HCT116 (cell line): ENCODE results near the gene GRIP1. TPM values are rescaled to one million over a fixed set of nuclear protein-coding genes. Genes with fewer than 3 reads are reported as not detected.

Experiments
- ATAC-seq: fragments of 200-7000 bp; cut with Tn5 transposase; 2 replicates; pipeline ENCODE4 v1.9.1; 2020; ENCODE audit warnings: mild to moderate bottlenecking, moderate library complexity
- BruUV-seq: library from RNA; stranded (reverse); fragments of 400-500 nt; replicated peaks from 2 replicates; lab custom pipeline; 2021; lab: Mats Ljungman, UMichigan
- CTCF ChIA-PET: fragments of 300-600 bp; sonication (Branson Sonifier 250); formaldehyde crosslinking; loops from one replicate; lab custom pipeline; 2021; ENCODE audit warnings: antibody characterized with exemption; lab: Charles Lee
- POLR2A ChIA-PET: fragments of 300-600, 350-600 bp; sonication (Branson Sonifier 250); formaldehyde crosslinking; loops from one replicate; lab custom pipeline; 2021; ENCODE audit warnings: antibody characterized with exemption; lab: Charles Lee
- RAD21 ChIA-PET, 2 experiments: fragments of 300-600 bp; sonication (Branson Sonifier 250); formaldehyde crosslinking; loops; one replicate each; lab custom pipeline; 2023; ENCODE audit warnings: low total read pairs in 2 of 2; ENCODE audit not compliant: uncharacterized antibody in 2 of 2, unreplicated experiment in 2 of 2, low non-redundant PET in 1 of 2; lab: Charles Lee
- DNase-seq: peaks from one replicate; pipeline ENCODE4 v3.0.0-alpha.2; 2010; ENCODE audit warnings: low read depth, low spot score
- H2AFZ ChIP-seq: fragments of 200-600 bp; shearing (Covaris generic), sonication (generic); 2 replicates; pipeline ENCODE4 v1.6.1; 2017; ENCODE audit warnings: low read depth, mixed run types, mixed read lengths, antibody characterized with exemption, low read length; ENCODE audit not compliant: poor library complexity, severe bottlenecking
- H3K27ac ChIP-seq: 2 replicates; pipeline ENCODE4 v1.5.1; 2012; ENCODE audit warnings: low read depth, low read length
- H3K27me3 ChIP-seq: fragments of 200-600 bp; sonication (generic); 2 replicates; pipeline ENCODE4 v1.6.1; 2016; ENCODE audit warnings: mixed run types, low read length, mixed read lengths; ENCODE audit not compliant: insufficient read depth
- H3K36me3 ChIP-seq, 2 experiments: fragments of 200-500 bp in 1 of 2; fragments of 200-600 bp in 1 of 2; sonication (Bioruptor generic) in 1 of 2; sonication (generic) in 1 of 2; 2 replicates each; pipeline versions ENCODE4 v1.5.1 to v1.6.1; 2014 to 2016; ENCODE audit warnings: low read length in 2 of 2, inconsistent platforms in 1 of 2, mixed read lengths in 1 of 2, mixed run types in 1 of 2; ENCODE audit not compliant: insufficient read depth in 2 of 2, control insufficient read depth in 1 of 2
- H3K4me1 ChIP-seq, 2 experiments: fragments of 200-600 bp in 1 of 2; sonication (generic) in 1 of 2; 2 replicates each; pipeline versions ENCODE4 v1.5.1 to v1.6.1; 2012 to 2017; ENCODE audit warnings: low read length in 2 of 2, inconsistent platforms in 1 of 2, mild to moderate bottlenecking in 1 of 2, mixed read lengths in 1 of 2, mixed run types in 1 of 2, moderate library complexity in 1 of 2; ENCODE audit not compliant: insufficient read depth in 2 of 2, control insufficient read depth in 1 of 2
- H3K4me2 ChIP-seq: fragments of 200-600 bp; sonication (generic); 2 replicates; pipeline ENCODE4 v1.6.1; 2017; ENCODE audit warnings: mixed run types, low read length, mixed read lengths
- H3K4me3 ChIP-seq, 2 experiments: fragments of 200-600 bp in 1 of 2; sonication (generic) in 1 of 2; replicated peaks in 1 of 2; 2 replicates each; pipeline ENCODE4 v1.5.1; 2011 to 2016; ENCODE audit warnings: low read length in 2 of 2, control low read depth in 1 of 2, low read depth in 1 of 2, mild to moderate bottlenecking in 1 of 2, mixed read lengths in 1 of 2, mixed run types in 1 of 2
- H3K79me2 ChIP-seq: fragments of 200-600 bp; sonication (generic); 2 replicates; pipeline ENCODE4 v1.6.1; 2017; ENCODE audit warnings: mild to moderate bottlenecking, mixed run types, low read length, moderate library complexity, mixed read lengths; ENCODE audit not compliant: insufficient read depth
- H3K9ac ChIP-seq: fragments of 200-600 bp; sonication (generic); 2 replicates; pipeline ENCODE4 v1.6.1; 2016; ENCODE audit warnings: low read length, mixed read lengths
- H3K9me2 ChIP-seq: fragments of 200-600 bp; sonication (generic), shearing (Covaris generic); 2 replicates; pipeline ENCODE4 v1.6.1; 2017; ENCODE audit warnings: mixed run types, mild to moderate bottlenecking, moderate library complexity; ENCODE audit not compliant: insufficient read depth
- H3K9me3 ChIP-seq, 2 experiments: fragments of 200-500 bp in 1 of 2; fragments of 200-600 bp in 1 of 2; sonication (Bioruptor generic) in 1 of 2; sonication (generic) in 1 of 2; 2 replicates each; pipeline ENCODE4 v1.6.1; 2014 to 2017; ENCODE audit warnings: low read length in 2 of 2, mixed read lengths in 2 of 2, inconsistent platforms in 1 of 2, low read depth in 1 of 2, mild to moderate bottlenecking in 1 of 2, mixed run types in 1 of 2, moderate library complexity in 1 of 2; ENCODE audit not compliant: control insufficient read depth in 1 of 2, insufficient read depth in 1 of 2
- H4K20me1 ChIP-seq: fragments of 200-600 bp; sonication (generic), shearing (Covaris generic); 2 replicates; pipeline ENCODE4 v1.6.1; 2017; ENCODE audit warnings: mixed run types, mild to moderate bottlenecking, moderate library complexity; ENCODE audit not compliant: insufficient read depth
- CEBPB ChIP-seq: IDR thresholded peaks from 2 replicates; pipeline ENCODE4 v1.6.1; 2012; ENCODE audit warnings: low read depth
- CTCF ChIP-seq, 3 experiments: fragments of 200-600 bp in 1 of 3; sonication (generic) in 1 of 3; IDR thresholded peaks in 2 of 3; conservative IDR thresholded peaks in 1 of 3; 2 replicates each; pipeline ENCODE4 v1.5.1; 2012 to 2017; ENCODE audit warnings: low read depth in 2 of 3, low read length in 2 of 3, antibody characterized with exemption in 1 of 3, borderline replicate concordance in 1 of 3, control low read depth in 1 of 3, mild to moderate bottlenecking in 1 of 3, mixed read lengths in 1 of 3, mixed run types in 1 of 3, moderate library complexity in 1 of 3; ENCODE audit not compliant: insufficient read depth in 1 of 3
- EZH2 ChIP-seq: fragments of 200-600 bp; sonication (generic); IDR thresholded peaks from 2 replicates; pipeline ENCODE4 v1.6.1; 2017; ENCODE audit warnings: antibody characterized with exemption, mixed run types
- FOSL1 ChIP-seq: IDR thresholded peaks from 2 replicates; pipeline ENCODE4 v1.6.1; 2012; ENCODE audit warnings: low read depth
- POLR2AphosphoS5 ChIP-seq: IDR thresholded peaks from 2 replicates; pipeline ENCODE4 v1.6.1; 2011; ENCODE audit warnings: mild to moderate bottlenecking, low read depth, low read length, moderate library complexity
- RAD21 ChIP-seq: IDR thresholded peaks from 2 replicates; pipeline ENCODE4 v1.6.1; 2012; ENCODE audit warnings: low read depth, mild to moderate bottlenecking
- SP1 ChIP-seq: IDR thresholded peaks from 2 replicates; pipeline ENCODE4 v1.6.1; 2012; ENCODE audit warnings: low read depth
- YY1 ChIP-seq: IDR thresholded peaks from 2 replicates; pipeline ENCODE4 v1.6.1; 2011; ENCODE audit warnings: low read length, low read depth, moderate library complexity, mild to moderate bottlenecking; ENCODE audit not compliant: insufficient replicate concordance; ENCODE audit errors: extremely low read depth
- ZNF274 ChIP-seq: fragments of 200-500 bp; sonication (Bioruptor generic); IDR thresholded peaks from 2 replicates; pipeline ENCODE4 v1.6.1; 2014; ENCODE audit warnings: mild to moderate bottlenecking, low read depth, low read length, inconsistent platforms
- intact Hi-C: fragments of 100-400 bp; cut with micrococcal nuclease; formaldehyde crosslinking; loops from 2 replicates; pipeline ENCODE4 v1.10.0; 2022
- total RNA-seq: library from RNA; stranded (reverse); gene quantifications from one replicate; pipeline ENCODE4 v1.2.1, GENCODE V29; 2021; ENCODE audit not compliant: unreplicated experiment
- TF ChIP-seq, protein P1 (sequence below): IDR thresholded peaks from 2 replicates; pipeline ENCODE4 v1.6.1; 2012

The GRIP1 gene
- total RNA-seq, 1 experiment from 2014 or later = not detected

- DNase-seq = no peak
- Histone ChIP-seq H3K9me2 (no peaks in the 10 kb centered on the region), H3K9ac (no peak overlapping the region), H3K4me1 (no peaks in the 10 kb centered on the region), H3K4me3 (no peak overlapping the region), H4K20me1 (no peaks in the 10 kb centered on the region), H3K27me3 (no peaks in the 10 kb centered on the region), H3K79me2 (no peaks in the 10 kb centered on the region), H3K36me3 (no peaks in the 10 kb centered on the region), H3K9me3 (no peaks in the 10 kb centered on the region), H2AFZ (no peak overlapping the region), H3K4me2 (no peak overlapping the region), H3K27ac (no peak overlapping the region)
- no peak for TF ChIP-seq ZNF274
- no peak for TF ChIP-seq CEBPB
- no peak for TF ChIP-seq RAD21
- no peak for TF ChIP-seq EZH2
- TF ChIP-seq YY1 = no peak
- TF ChIP-seq, protein P1, sequence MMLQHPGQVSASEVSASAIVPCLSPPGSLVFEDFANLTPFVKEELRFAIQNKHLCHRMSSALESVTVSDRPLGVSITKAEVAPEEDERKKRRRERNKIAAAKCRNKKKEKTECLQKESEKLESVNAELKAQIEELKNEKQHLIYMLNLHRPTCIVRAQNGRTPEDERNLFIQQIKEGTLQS = no peak
- no peak for TF ChIP-seq POLR2AphosphoS5
- TF ChIP-seq SP1 = no peak
- no peak for TF ChIP-seq FOSL1
- no peak for TF ChIP-seq CTCF (IDR thresholded peaks at IDR 0.05 in 2 of 3, conservative IDR thresholded peaks at IDR 0.05 in 1 of 3; ENCODE audit: borderline replicate concordance in 1 of 3, insufficient read depth in 1 of 3, low read depth in 2 of 3, low read length in 2 of 3)
- POLR2A ChIA-PET = no interaction called here
- RAD21 ChIA-PET = no interaction called here
- ATAC-seq = no peak
- intact Hi-C loops = loop anchor here (10.0 kb wide), 2 partner anchors 341 to 511 kb away; no protein-coding TSS in a partner anchor
- no TSS peak for BruUV-seq
- CTCF ChIA-PET = no interaction called here
These were observed 324.6 kb downstream of the GRIP1 start for GRCh38 chr12:66354291-66354690.
